Neural progenitor cell (in vitro differentiated cells): ENCODE measurements around the gene SELENOW.

Experiments used
- CTCF ChIP-seq: fragments of 200-600 bp; sonication (generic); IDR thresholded peaks from 2 replicates; pipeline ENCODE4 v1.5.1; 2017; ENCODE audit warnings: antibody characterized with exemption, mild to moderate bottlenecking
- EZH2phosphoT487 ChIP-seq: fragments of 200-600 bp; sonication (generic); IDR thresholded peaks from 2 replicates; pipeline ENCODE4 v1.6.1; 2017; ENCODE audit warnings: antibody characterized with exemption

GRCh38 chr19:47742634-47743033 is 35.9 kb upstream of the SELENOW start:
- no peak for TF ChIP-seq EZH2phosphoT487
- TF ChIP-seq CTCF, result no peak
